Posterior cingulate gyrus (tissue), 11 donors: ENCODE measurements around the gene PLCL2.
"Not testable (repeated sequence)": the region's sequence is repeated elsewhere in the genome, so short reads cannot be mapped to it uniquely, and the experiment has no call there.

ENCODE experiments used
- DNase-seq, 10 donors: peaks; one replicate each; pipeline versions ENCODE4 v3.0.0 to v3.0.0-alpha.2; 2020 to 2021; ENCODE audit warnings: mixed read lengths in 3 of 10
- intact Hi-C: fragments of 100-400 bp; cut with DNase I; formaldehyde crosslinking; loops from one replicate; pipeline ENCODE4 v1.15.1; 2023

Gene PLCL2

DNA sequence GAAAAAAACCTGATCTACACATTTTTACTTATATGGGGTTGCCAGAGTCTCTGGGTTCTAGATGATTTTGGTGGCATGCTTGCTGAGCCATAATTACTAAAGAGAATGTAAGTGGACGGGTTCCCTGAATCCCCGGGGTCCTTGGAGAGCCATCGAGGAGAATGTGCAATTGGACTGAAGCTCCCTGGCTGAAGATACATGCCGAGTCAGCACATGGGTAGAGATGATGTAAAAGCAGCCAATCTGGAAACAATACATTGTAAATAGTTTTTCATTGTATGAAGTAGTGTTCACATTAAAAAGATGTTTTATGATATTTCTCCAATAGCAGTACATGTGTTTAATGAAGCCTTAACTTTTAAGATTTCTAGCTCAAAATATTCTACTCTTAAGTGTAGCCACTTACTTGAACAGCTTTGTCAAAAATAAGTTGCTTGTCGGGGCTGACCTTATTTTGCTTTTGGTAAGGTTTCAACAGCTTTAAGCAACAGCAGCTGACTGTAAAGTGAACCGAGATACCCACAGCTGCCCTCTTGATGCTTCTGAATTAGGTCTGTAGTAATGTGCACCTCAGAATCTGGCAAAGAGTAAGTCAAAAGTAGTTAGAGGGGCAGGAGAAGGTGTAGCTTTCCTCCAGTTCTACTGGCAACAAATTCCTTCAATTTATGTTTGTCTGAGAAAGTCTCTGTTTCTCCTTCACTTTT is 205.7 kb downstream of the PLCL2 start:
- intact Hi-C loops: no loop called here
- DNase-seq: no peak

DNA sequence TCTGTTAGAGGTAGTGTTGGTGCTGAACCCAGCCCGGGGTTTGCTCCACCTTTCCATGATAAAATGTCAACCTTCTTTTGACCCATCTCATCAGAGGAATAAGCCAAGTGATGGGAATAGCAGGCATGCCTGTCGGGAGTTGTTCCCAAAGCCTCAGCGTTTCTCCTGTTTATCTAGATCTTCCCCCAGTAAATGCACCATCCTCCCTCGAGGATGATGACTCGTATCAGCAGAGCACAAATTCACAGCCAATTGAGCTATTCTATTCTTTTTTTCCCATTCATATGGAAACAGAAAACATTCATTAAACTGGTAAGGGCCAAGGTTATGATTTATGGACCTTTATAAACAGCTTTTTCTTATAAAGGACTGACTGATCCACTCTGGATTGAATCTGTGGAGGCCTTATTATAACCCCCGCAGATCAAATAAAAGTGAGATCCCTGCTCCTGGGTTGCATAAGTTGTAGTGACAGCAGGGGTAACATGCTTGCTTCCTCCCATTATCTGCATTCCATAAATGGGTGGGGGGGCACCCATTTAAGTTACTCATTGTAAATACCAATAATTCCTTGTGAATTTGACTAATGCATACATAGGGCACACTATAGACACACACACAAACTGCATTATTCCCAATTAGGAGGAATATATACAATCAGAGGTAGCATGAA is 207.3 kb downstream of the PLCL2 start:
- intact Hi-C loops: no loop called here
- no peak for DNase-seq

DNA sequence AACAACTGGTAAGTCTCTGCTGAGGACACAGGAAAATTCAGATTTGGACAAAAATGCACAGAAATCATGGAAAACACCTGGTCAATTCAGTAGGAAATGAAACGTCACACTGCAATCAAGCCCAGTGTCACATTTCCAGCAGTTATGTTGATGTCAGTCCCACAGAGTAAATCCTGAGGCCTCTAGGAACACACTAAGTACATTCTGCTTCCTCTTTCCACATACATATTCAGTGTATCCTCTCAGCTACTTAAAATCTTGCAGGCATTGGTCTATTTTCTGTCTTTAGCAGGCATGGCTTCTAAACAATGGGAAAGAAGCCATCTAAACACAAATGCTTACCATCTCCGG is 207.8 kb downstream of the PLCL2 start:
- intact Hi-C loops: no loop called here
- DNase-seq: no peak

DNA sequence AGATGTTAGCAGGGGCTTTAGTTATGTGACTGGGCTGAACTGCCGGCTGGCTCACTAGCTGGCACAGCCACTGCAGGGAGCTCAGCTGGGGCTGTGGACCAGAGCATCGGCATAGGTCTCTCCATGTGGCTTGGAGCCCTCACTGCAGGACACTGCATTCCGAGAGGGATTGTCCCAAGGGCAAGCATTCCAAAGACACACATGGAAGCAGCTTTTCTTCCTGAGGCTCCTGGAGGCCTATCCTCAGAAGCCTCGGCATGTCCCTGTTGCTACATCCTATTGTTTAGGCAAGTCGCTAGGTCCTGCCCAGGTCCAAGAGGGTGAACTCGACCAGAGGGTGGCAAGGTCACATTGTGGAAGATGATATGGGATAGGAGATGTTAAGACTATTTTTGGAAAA is 209.8 kb downstream of the PLCL2 start:
- intact Hi-C loops: no loop called here
- DNase-seq: peak in 1 of 10 donors; percentile 62

DNA sequence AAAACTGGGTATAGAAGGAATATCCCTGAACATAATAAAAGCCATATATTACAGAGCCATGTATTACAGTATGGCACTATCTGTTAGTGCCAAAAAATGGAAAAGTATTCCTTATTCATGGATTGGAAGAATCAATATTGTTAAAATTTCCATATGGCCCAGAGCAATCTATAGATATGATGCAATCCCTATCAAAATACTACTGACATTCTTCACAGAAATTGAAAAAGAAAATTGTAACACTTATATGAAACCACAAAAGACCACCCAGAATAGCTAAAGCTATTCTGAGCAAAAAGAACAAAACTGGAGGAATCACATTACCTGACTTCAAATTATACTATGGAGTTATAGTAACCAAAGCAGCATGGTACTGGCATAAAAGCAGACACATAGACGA is 218.8 kb downstream of the PLCL2 start:
- intact Hi-C loops: no loop called here
- DNase-seq: no peak

DNA sequence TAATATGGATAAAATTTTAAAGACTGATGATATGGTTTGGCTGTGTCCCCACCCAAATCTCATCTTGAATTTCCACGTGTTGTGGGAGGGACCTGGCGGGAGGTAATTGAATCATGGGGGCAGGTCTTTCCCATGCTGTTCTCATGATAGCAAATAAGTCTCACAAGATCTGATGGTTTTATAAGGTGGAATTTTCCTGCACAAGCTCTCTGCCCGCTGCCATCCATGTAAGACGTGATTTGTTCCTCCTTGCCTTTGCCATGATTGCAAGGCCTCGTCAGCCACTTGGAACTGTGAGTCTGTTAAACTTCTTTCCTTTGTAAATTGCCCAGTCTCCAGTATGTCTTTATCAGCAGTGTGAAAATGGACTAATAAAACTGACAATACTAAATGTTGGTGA is 222.0 kb downstream of the PLCL2 start:
- DNase-seq, intact Hi-C loops: not testable (repeated sequence)

DNA sequence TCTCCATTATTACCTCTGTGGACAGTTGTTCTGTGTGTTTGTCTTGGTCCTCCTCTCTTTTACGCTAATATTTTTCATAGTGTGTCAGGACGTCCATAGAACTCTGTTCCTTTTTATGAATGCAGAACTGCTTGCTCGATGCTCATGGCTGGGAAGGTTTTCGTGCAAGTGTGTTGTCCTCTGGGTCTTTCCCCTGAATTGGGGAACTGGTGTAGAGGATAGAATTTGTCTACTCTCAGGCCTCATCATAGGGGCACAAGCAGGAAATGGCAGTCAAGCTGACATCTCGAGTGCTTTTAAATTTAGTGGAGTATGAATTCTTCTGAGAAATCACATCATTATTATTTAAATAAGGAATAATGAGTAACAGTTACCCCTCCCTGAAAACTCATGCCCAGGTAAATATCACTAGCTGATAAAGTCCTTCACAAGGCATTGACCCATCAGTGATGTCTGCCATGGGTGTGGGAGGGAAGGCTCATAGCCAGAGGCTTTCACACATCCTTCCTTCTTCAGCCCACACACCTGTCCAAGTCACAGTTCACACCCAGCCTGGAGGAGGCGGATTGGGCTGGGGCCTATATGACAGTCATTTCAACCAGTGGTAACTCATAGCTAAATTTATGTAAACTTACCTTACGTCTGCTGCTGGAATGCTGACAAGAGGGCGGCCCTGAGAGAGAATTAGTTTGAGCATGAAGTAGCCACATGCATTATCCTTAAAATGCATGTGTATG is 226.1 kb downstream of the PLCL2 start:
- intact Hi-C loops: no loop called here
- no peak for DNase-seq

DNA sequence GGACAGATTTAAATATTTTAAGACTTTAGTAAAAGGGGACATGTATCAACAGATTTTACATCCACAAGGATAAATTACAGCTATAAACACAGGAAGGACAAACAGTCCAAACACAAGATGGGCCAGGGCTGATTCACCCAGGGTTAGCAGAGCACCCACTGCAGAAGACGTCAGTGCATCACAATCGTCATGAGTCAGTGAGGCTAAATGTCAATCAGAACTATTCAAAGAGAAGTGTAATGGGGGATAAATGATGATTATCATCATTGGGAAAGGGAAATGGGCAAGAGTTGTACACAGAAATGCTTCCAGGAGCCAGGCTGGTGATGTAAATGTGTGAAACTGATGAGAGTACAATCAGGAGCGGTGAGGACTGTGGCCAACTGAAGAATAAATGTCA is 226.8 kb downstream of the PLCL2 start:
- intact Hi-C loops: no loop called here
- no peak for DNase-seq

DNA sequence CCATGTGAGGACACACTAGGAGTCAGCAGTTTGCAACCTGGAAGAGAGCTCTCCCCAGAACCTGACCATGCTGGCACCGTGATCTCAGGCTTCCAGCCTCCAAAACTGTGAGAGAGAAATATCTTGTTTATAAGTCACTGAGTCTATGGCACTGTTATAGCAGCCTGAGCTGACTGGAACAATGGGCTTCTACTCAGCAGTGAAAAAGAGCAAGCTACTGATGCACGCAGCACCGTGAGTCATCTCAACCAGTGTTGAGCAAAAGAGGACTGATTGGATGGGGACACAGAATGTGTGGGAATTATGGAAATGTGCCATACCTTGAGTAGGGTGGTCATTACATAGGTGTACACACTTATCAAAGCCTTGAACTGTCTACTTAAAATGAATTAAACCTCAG is 230.4 kb downstream of the PLCL2 start:
- DNase-seq: no peak
- intact Hi-C loops: no loop called here

DNA sequence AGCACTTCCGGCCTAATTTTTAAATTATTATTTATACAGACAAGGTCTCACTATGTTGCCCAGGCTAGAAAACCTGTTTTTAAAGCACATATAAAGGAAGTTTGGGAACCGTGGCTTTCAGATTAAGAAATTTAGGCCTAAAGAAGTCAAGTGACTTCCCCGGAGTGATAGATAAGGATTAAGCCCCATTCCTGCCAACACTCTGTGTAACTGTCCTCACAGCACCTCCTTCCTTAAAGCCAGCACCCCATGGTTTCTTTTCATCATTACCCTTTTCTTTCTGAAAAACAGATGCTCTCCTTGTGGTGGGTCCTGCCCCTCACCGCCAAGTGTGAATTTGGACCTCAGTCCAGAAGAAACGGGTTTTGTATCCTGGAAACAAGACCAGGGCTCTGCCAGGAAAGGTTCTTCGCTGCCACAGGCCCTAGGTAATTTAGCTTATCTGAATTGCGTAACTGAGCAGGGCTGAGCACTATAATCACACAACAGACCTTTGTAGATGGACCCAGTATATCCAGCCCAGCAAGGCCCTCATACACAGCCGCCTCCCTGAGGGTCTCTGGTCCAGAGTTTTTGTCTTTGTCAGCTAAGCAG is 231.3 kb downstream of the PLCL2 start:
- intact Hi-C loops: no loop called here
- DNase-seq: no peak

DNA sequence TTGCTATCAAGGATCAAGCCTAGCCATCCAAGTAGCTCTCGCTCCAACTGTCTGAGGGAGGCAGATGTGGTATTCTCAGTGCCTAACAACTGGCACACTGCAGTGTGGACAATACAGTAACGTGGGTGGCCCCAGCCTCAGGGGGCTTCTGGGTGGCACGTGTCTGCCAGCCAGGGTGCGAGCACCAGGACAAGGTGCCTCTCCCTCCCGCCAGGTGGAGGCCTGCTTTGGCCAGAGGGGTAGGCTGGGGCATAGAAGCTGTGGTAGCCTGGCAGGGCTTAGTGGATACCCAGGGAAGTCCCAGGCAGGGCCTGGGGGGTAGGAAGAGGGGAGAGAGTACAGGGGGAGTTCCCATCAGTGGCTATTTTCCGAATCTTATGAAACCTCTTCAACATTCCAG is 234.0 kb downstream of the PLCL2 start:
- intact Hi-C loops: no loop called here
- DNase-seq: no peak

DNA sequence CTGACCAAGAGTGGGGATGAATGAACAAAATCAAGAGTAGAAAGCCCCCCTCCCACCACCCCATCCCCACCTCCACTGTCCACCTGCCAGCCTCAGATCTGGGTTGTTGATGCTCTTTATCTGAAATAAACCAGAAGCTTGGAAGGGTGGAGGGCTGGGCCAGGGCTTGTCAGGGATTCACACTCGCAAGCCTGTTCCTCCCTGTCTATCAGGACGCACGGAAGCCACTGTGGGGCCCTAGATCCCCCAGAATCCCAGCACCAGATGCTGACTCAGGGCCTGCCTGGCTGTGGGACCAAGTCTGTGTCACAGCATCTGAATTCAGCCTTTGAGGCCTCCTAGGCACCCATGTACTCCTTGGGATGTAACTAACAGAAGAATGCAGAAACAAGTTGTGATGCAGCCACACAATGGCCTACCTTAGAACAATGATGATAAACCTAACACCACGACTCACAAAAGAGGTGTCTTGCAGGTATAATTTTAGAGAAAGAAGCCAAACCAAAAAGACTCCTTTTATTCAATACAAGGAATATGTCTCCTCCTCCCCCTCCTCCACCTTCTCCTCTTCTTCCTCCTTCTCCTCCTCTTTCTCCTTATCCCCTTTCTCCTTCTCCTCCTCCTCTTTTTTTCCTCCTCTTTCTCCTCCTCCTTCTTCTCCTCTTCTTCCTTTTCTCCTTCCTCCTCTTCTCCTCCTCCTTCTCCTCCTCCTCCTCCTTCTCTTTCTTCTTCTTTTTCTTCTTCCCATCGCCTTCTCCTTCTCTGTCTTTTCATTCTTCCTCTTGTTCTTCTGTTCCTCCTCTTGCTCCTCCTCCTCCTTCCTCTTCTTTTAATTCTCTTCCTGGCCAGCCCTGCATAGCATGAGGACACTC is 234.7 kb downstream of the PLCL2 start:
- DNase-seq: no peak
- intact Hi-C loops: no loop called here

DNA sequence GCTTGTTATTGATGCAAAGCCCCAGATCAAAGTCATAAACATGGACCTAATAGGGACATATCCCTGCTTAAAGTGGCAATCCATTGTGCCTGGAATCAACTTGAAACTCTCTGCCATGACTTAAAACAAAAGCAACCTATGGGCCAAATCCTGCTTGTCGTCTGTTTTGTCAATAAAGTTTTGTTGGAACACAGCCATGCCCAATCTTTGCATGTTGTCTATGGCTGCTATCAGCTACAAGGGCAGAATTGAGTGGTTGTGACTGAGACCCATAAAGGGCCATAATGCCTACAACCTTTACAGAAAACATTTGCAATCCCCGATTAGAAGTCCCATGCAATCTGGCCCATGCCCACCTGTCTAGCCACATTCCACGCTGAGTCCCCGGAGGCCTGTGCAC is 235.4 kb downstream of the PLCL2 start:
- intact Hi-C loops: no loop called here
- no peak for DNase-seq

DNA sequence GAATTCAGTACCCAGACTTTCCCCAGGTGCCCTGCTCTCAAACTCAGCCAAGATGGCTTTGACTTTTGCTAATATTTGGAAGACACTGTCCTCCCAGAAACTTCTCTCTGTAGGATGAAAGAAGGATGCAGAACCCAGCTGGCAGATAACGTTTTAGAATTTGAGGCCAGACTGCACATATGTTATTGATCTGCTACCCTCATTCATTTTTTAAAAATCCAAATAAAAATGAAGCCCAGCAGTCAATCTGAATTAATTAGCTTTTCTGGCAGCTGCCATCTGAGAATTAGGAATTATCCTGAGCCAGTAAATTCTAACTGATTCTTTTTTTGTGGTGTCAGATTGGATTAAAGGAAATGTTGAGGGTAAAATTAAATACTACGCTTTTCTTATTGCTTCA is 236.6 kb downstream of the PLCL2 start:
- intact Hi-C loops: no loop called here
- DNase-seq: no peak

DNA sequence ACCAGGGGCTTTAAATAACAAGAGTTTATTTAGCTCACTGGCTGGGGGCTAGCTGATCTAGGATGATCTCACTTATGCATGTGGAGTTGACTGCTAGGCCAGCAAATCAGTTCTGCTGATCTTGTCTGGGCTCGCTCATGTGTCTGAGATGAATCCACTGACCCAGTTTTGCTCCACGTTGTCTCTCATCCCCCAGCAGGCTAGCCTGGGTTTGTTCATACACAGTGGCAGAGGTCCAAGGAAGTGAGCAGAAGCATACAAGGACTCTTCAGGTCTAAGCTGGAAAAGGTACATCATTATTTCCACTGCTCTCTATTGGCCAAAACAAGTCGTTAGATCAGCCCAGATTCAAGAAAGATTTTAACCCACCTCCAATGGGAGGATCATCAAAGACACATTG is 238.0 kb downstream of the PLCL2 start:
- no peak for DNase-seq
- intact Hi-C loops: no loop called here

DNA sequence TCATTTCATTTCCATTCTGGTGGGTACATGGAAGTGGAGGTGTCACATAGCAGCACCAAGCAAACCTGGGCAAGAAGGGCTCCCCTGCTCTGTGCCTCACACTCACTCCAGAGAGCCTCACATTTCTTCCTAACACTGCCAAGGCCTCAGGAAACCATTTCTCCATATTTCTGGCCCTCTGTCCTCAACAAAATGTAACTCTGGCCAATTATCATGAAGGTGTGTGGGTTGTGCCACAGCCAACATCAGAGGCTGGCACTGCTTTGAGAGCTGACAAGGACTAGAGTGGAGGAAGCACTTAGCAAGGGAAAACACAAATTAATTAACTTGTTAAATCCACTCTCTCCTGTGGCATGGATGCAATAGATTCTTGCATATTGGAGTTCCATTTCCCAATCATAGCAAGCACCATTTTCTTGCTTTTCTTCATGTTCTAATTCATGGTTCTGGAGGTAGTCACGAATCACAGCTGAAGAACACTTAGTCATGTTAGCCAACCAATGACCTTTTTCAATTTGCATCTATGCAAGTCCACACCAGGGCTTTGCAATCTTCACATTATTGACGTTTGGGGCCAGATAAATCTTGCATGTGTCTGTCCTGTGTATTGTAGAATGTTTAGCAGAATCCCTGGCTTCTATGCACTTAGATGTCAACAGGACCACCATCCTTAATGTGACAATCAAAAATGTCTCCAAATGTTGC is 241.1 kb downstream of the PLCL2 start:
- DNase-seq: no peak
- intact Hi-C loops: no loop called here

DNA sequence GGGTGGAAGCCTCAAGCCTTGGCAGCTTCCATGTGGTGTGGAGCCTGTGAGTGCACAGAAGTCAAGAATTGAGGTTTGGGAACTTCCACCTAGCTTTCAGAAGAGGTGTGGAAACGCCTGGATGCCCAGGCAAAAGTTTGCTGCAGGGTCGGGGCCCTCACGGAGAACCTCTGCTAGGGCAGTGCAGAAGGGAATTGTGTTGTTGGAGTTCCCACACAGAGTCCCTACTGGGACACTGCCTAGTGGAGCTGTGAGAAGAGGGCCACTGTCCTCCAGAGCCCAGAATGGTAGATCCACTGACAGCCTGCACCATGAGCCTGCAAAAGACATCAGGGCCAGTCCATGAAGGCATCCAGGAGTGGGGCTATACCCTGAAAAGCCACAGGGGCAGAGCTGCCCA is 243.9 kb downstream of the PLCL2 start:
- intact Hi-C loops: not testable (repeated sequence)

DNA sequence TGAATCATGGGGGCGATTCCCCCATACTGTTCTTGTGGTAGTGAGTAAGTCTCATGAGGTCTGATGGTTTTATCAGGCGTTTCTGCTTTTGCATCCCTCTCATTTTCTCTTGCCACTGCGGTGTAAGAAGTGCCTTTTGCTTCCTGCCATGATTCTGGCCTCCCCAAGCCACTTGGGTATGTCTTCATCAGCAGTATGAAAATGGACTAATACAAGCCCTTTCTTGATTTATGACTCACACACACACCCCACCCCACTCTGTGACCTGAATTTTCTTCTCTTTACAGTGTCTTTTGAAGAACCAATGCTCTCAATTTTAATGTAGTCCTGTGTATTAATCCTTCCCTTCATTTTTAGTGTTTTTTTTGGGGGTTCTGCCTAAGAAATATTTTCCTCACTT is 244.8 kb downstream of the PLCL2 start:
- DNase-seq: no peak
- intact Hi-C loops: no loop called here

More for the DNA sequence above, 243.9 kb downstream of the PLCL2 start:
- DNase-seq: peak in 1 of 10 donors; percentile 11

DNA sequence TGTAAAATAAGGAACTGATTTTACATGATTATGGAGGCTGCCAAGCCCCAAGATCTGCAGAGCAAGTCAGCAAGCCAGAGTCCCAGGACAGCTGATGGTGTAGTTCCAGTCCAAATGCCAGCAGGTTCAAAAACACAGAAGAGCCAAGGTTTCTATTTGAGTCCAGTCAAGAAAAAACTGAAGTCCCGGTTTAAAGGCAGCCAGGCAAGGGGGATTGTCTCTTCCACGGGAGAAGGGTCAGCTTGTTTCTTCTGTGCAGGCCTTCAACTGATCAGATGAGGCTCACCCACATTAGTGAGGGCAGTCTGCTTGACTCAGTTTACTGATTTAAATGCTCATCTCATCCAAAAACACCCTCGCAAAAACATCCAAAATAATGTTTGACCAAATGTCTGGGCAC is 246.2 kb downstream of the PLCL2 start:
- DNase-seq: peak in 1 of 10 donors; percentile 22
- intact Hi-C loops: no loop called here
